Measurements from ENCODE around the gene CMYA5.
"Not testable (repeated sequence)": the region's sequence is repeated elsewhere in the genome, so short reads cannot be mapped to it uniquely, and the experiment has no call there.

The CMYA5 gene

DNA sequence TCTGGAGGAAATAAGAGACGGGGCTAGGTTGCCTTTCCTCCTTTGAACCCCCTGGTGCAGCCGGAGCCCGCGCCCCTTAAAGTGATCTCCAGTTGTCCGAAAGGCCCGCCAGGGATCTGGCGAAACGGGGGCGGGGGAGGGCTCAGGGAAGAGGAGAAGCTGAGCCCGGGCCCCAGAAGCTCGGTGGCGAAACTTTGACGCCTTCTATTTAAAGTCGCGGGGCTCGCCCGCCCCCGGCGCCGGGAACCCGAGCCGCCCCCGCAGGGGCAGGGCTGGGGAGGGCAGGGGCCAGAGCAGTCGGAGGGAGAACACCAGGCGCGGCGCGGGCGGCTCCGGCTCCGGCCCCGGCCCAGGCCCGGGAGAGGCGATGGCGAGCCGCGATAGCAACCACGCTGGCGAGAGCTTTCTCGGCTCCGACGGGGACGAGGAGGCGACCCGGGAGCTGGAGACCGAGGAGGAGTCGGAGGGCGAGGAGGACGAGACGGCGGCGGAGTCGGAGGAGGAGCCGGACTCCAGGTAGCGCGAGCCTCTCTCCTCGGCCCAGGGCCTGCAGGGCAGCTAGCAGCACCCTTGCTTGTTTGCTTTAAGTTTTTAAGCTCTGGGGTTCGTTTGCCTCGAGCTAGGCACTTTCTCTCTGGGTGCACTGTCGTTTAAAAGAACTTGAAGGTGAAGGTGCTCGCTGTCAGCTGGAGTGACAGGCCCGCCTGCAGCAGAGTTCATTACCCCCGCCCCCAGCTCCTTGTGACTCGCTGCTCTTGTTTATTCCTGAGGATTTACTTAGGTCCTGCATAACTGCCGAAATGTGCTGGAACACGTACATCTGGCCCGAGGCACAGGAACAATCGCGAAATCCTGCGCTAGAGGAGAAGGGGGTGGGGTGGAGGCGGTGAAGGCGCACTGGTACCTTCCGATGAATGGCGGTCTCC lies at the start of gene CMYA5:
TSS of gene CMYA5 (plus strand) at position 296 of the 926 bp plus-strand sequence. CDS start at position 368, 72 bp downstream.
- DNase-seq: no peak

- no peak for DNase-seq
These were observed 49.0 kb upstream of the CMYA5 start for GRCh38 chr5:79640571-79641055.

DNA sequence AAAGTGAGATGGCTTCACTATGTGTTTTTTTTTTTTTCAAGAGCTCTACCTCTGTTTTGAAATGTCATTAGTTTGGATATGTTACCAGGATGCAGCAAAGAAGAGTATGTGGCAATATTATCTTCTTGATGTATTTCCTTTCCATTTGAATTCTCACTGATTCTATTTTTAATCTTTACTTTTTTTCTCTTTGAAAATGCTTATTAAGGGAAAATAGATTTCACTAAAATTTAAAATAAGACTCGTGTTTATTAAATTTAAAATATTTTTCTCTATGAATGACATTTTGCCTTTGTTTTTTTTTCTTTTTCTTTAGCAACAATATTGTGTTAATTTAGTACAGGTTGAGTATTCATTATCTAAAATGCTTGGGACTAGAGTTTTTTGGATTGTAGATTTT lies 48.2 kb upstream of the CMYA5 start:
- no peak for DNase-seq

GRCh38 chr5:79642210-79642609 lies 47.4 kb upstream of the CMYA5 start:
- DNase-seq: no peak

DNA sequence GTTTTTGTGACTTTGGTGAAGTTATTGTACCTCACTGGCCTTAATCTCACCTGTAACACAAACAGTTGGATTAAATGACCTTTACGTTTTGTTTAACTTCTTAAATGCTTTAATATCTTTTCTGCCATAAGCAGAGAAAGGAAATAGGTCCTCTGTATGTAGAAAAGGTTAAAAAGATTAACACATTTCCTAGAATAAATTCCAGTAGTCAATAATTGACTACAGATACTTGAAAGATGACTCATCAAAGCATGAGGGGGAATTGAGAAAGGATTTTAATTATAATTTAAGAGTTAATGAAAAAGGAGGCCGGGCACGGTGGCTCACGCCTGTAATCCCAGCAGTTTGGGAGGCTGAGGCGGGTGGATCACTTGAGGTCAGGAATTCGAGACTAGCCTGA lies 35.8 kb upstream of the CMYA5 start:
- no peak for DNase-seq

- no peak for DNase-seq
These were observed 26.4 kb upstream of the CMYA5 start for GRCh38 chr5:79663212-79663611.

DNA sequence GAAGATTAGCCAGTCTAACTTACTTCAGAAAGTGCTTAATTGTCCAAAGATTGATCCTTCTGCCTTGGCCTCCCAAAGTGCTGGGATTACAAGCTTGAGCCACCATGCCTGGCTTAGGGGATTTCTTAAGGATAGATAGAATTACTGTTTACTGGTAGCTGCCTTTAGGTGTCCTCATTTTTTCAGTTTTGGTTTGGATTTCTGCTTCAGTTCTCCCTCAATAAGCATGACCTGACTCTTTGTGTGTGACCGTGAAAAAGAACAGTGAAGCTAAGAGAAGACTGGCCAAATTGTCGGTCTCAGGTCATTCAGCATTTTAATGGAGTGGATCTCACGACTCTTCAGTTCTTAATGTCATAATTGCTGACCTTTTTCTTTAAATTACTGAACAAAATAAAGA lies 22.9 kb upstream of the CMYA5 start:
- DNase-seq: no peak

- DNase-seq: no peak
These were observed 17.2 kb upstream of the CMYA5 start for GRCh38 chr5:79672392-79672791.

- DNase-seq: not testable (repeated sequence)
These were observed 13.3 kb upstream of the CMYA5 start for GRCh38 chr5:79676354-79676753.

DNA sequence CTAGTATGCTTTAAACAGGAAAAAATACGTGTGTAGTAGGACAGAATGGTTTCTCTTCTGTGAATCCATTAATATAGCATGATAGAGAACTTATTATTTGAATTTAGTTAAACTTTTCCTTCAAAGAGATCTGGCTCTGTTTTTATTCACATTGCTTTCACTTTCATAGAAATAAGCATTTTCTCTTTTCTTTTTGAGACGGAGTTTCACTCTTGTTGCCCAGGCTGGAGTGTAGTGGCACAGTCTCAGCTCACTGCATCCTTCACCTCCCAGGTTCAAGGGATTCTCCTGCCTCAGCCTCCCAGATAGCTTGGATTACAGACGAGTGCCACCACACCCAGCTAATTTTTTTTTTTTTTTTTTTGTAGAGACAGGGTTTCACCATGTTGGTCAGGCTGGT lies 7.5 kb upstream of the CMYA5 start:
- DNase-seq: not testable (repeated sequence)

DNA sequence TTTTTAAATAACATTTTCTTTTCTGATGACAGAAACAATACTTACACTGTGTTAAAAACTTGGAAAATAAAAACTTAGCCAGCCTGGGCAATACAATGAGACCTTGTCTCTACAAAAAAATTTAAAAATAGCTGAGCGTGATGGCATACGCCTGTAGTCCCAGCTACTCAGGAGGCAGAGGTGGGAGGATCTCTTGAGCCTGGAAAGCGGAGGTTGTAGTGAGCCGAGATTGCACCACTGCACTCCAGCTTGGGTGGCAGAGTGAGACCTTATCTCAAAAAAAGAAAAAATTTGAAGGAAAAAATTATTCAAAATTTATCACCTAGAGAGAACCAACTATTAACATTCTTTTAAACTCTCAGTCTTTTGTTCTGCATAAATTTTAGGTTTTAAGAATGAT lies 4.9 kb upstream of the CMYA5 start:
- no peak for DNase-seq

- DNase-seq: no peak
These were observed 4.0 kb upstream of the CMYA5 start for GRCh38 chr5:79685627-79686026.

GRCh38 chr5:79686799-79687198 lies 2.8 kb upstream of the CMYA5 start:
- DNase-seq: no peak

- no peak for DNase-seq
These were observed 1.7 kb upstream of the CMYA5 start for GRCh38 chr5:79687889-79688288.

GRCh38 chr5:79691007-79691406 lies 1.4 kb downstream of the CMYA5 start:
- no peak for DNase-seq

DNA sequence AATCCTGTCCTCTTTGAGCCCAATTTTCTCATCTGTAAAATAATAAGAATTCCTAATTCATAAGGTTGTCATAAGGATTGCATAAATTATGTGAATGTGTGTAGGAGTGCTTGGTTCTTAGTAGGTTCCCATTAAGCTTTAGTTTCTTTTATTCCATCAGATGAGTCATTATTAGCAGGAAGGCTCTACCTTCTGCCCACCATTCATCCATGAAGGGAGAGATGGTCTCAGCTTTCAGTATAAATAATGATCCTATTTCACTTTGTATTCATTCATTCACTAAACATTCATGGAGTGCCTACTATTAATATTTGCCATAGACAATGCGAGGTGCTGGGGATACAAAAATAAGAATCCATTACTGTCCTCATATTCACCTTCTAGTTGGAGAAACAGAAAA lies 3.0 kb downstream of the CMYA5 start:
- DNase-seq: no peak

DNA sequence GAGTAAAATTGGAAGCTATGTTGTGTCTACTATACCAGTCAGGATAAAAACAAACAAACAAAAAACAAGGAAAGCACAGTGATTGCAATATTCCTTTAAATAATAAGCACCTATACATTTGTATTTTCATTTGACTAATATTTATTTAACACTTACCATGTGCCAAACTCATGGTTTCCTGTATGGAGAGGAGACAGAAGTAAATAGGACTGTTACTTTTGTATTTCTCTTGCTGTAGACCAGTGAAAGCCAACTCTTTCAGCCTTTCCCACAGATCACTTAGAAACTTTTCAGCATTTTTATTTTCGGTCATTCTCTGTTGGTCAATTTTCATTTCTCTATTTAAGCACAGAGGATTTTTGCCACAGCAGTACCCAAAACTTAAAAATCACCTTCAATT lies 4.5 kb downstream of the CMYA5 start:
- DNase-seq: no peak

DNA sequence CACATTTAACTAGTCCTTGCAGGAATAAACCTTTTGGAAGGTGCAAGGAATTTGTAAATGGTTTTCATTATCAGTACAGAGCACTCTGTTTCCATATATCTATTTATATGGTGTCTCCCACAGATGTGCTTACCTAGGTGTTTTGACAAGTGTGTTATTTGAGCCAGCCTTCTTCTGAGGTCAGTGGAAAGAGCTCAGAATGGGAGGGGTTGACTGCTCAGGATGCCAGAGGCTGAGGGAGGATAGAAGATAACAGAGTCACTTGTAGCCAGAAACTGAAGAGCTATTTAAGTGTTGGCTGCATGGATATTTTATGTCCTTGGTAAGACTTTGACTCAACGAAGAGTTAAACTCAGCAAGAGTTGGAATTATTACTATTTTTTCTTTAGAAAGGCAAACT lies 5.0 kb downstream of the CMYA5 start:
- DNase-seq: no peak

GRCh38 chr5:79695526-79695925 lies 5.9 kb downstream of the CMYA5 start:
- DNase-seq: no peak

GRCh38 chr5:79697222-79698170 lies 7.9 kb downstream of the CMYA5 start:
- no peak for DNase-seq

DNA sequence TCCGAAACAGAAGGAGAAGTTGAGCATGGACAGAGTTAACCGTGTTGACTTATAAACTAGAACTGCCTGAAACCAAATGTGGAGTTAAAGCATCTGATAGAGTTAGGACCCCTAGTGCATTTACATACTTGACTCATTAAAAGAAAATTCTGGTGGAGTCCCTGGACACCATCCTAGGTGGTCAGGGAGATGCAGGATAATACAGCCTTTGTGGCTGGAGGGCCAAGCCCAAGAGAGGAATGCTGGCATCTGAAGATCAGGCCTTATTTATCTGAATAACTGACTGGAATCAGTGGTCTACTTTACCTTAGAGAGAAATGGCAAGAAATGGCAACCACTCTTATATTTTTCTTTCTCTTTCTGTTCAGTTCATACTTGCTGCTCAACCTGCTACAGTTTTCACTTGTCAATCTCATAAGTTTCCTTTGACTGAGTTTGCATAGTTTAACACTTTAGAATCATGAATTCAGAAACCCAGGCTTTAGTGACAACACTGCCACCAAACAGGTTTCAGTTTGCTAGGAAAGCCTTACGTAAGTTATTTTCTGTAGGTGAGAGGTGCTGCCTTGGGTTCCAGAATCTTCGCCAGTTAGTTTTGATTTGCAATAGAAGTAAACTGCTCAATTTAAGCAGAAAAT lies 10.2 kb downstream of the CMYA5 start:
- DNase-seq: no peak

DNA sequence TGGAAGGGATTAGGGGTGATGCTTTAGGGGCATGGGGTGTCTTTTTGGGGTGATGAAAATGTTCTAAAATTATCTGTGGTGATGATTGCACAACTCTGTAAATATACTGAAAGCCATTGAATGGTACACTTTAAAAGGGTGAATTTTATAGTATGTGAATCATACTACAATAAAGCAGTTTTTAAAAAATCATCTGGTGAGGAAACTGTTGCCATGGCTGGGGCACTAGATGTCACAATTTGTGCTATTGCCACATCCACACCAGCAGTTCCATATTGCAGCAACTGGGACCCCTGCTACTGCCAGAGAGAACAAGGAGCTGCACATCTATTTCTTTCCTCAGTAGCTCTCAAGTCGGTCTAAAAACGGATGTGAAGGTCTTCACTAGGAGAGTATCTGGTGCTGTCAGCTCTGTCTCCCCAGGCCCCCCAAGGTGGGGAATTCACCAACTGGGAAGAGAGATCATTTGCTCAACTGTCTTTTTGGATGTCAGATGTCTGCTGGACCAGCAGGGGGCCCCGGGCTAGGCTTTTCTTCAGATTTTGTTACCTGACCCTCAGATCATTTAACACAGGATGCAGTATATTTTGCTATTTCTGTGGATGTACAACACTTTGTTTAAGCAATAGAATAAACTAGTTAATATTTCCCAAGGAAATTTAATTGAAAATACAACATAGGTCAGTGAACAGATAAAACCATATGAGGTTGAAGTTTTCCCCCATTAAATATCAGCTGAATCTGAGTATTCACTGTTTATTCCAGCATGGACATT lies 13.2 kb downstream of the CMYA5 start:
- peak; percentile 37 for DNase-seq

- no peak for DNase-seq
These were observed 13.7 kb downstream of the CMYA5 start for GRCh38 chr5:79703381-79703645.
